Ovary (tissue), 3 donors: ENCODE data around the gene TNFRSF21.

Source experiments
- CTCF ChIP-seq, 3 donors: fragments of 450-650 bp in 2 of 3; fragments of 200-600 bp in 1 of 3; IDR thresholded peaks; one replicate each; pipeline versions ENCODE4 v1.5.1 to v1.8.0; 2016 to 2022; ENCODE audit warnings: antibody characterized with exemption in 3 of 3, mild to moderate bottlenecking in 1 of 3
- EP300 ChIP-seq: sonication (generic); formaldehyde crosslinking; IDR thresholded peaks from one replicate; pipeline ENCODE4 v1.6.1; 2017; ENCODE audit warnings: antibody characterized with exemption
- POLR2A ChIP-seq: fragments of 450-650 bp; IDR thresholded peaks from one replicate; pipeline ENCODE4 v1.6.1; 2017; ENCODE audit warnings: antibody characterized with exemption, mild to moderate bottlenecking, moderate library complexity
- donor health status: DM: no; HTN: no; CAD: no.

- TF ChIP-seq CTCF (IDR thresholded peaks at IDR 0.05) (no peak), EP300 (no peak), POLR2A (no peak)
Observed at GRCh38 chr6:47303861-47304260, 5.8 kb downstream of the TNFRSF21 start.
